ENCODE results near the gene CEP112.

- TF ChIP-seq CTCF (IDR thresholded peaks at IDR 0.05; ENCODE audit: insufficient read depth, low read depth, low read length) (no peak), EZH2 (IDR thresholded peaks at IDR 0.05; ENCODE audit: insufficient read depth, low read length) (no peak)
These were observed 197.8 kb downstream of the CEP112 start for GRCh38 chr17:65994114-65994513.

All from astrocyte (in vitro differentiated cells and primary cell).